Smooth muscle cell (in vitro differentiated cells): ENCODE results near the gene DAB2IP. TPM values are rescaled to one million over a fixed set of nuclear protein-coding genes. Genes with fewer than 3 reads are reported as not detected.

Source experiments
- DNase-seq: peaks from one replicate; lab custom pipeline; 2025; ENCODE audit not compliant: unreplicated experiment; lab: John Stamatoyannopoulos, UW
- H2AFZ ChIP-seq: fragments of 200-600 bp; sonication (generic); 2 replicates; pipeline ENCODE4 v1.6.0; 2016; ENCODE audit warnings: antibody characterized with exemption, low read depth, mild to moderate bottlenecking
- H3F3A ChIP-seq: fragments of 200-600 bp; sonication (generic); 2 replicates; pipeline ENCODE4 v1.6.0; 2017; ENCODE audit warnings: antibody characterized with exemption, low read depth
- H3K27ac ChIP-seq: fragments of 200-600 bp; sonication (generic); 2 replicates; pipeline ENCODE4 v1.5.1; 2016; ENCODE audit warnings: low read depth, mild to moderate bottlenecking
- H3K27me3 ChIP-seq: fragments of 200-600 bp; sonication (generic); 2 replicates; pipeline ENCODE4 v1.6.1; 2016; ENCODE audit warnings: low read depth, mild to moderate bottlenecking
- H3K36me3 ChIP-seq: fragments of 200-600 bp; sonication (generic); 2 replicates; pipeline ENCODE4 v1.5.1; 2016; ENCODE audit warnings: low read depth
- H3K4me1 ChIP-seq: fragments of 200-600 bp; sonication (generic); 2 replicates; pipeline ENCODE4 v1.5.1; 2016; ENCODE audit warnings: low read depth
- H3K4me2 ChIP-seq: fragments of 200-600 bp; sonication (generic); 2 replicates; pipeline ENCODE4 v1.6.0; 2016; ENCODE audit warnings: mild to moderate bottlenecking
- H3K4me3 ChIP-seq: fragments of 200-600 bp; sonication (generic); 2 replicates; pipeline ENCODE4 v1.5.1; 2016; ENCODE audit warnings: mild to moderate bottlenecking
- H3K79me2 ChIP-seq: fragments of 200-600 bp; sonication (generic); 2 replicates; pipeline ENCODE4 v1.6.0; 2016; ENCODE audit warnings: low read depth, mild to moderate bottlenecking
- H3K9ac ChIP-seq: fragments of 200-600 bp; sonication (generic); 2 replicates; pipeline ENCODE4 v1.6.0; 2016; ENCODE audit warnings: low read depth
- H3K9me3 ChIP-seq: fragments of 200-600 bp; sonication (generic); replicated peaks from 2 replicates; pipeline ENCODE4 v1.5.1; 2016; ENCODE audit warnings: low read depth
- H4K20me1 ChIP-seq: fragments of 200-600 bp; sonication (generic); 2 replicates; pipeline ENCODE4 v1.6.0; 2016; ENCODE audit warnings: low read depth
- WGBS: methylation state at CpG from one replicate; pipeline ENCODE4 v1.1.7; 2016; ENCODE audit warnings: low lambda C conversion rate; 5-methylcytosine and 5-hydroxymethylcytosine counted together
- polyA plus RNA-seq: library from polyadenylated mRNA; unstranded; fragments of >200 nt; fragmentation: Nextera tagmentation; extraction: Ambion mirVana; gene quantifications from 2 replicates; pipeline ENCODE4 v1.2.1, GENCODE V29; 2016
- total RNA-seq: library from RNA; depleted of rRNA; stranded (reverse); fragments of >200 nt; gene quantifications from 2 replicates; pipeline ENCODE4 v1.2.3, GENCODE V29; 2014
- TF ChIP-seq, protein P1 (sequence below): fragments of 200-600 bp; sonication (generic); IDR thresholded peaks from 2 replicates; pipeline ENCODE4 v1.5.1; 2017; ENCODE audit warnings: borderline replicate concordance, mild to moderate bottlenecking, antibody characterized with exemption; ENCODE audit not compliant: insufficient read depth, poor library complexity, severe bottlenecking

DAB2IP gene
- total and polyA plus RNA-seq, 2 experiments from 2014 or later = 10.4 to 15.5 TPM

DNA sequence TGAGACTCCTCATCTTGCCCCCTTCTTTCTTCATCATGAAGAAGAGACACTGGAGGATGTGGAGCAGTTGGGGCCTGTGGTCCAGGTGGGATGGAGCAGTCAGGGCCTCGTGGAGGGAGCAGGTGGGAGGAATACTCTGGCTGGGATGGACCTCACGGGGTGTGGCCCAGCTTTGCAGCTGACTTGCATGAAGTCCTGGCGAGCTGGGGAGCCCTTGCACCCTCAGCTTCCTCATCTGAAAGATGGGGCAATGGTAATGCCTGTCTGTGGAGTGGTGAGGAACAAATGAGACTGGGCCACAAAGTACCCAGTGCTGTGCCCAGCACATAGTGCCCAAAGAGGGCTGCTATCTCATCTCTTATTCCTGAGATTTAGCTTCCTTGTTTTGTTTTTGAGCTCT, 91.5 kb downstream of the DAB2IP start:
- H3K9me3 ChIP-seq = no peaks in the 10 kb centered on the region
- H3F3A ChIP-seq = peaks cover 4% of the 10 kb centered on the region
- peak overlapping the region; percentile 77 for H3K27ac ChIP-seq
- H3K9ac ChIP-seq = peak overlapping the region; percentile 51
- DNase-seq = no peak
- H3K36me3 ChIP-seq = no peaks in the 10 kb centered on the region
- no peak overlapping the region for H3K4me3 ChIP-seq
- peak overlapping the region; percentile 77 for H3K4me2 ChIP-seq
- WGBS = 93% methylated on average over 3 of the region's 3 CpGs
- peaks cover 36% of the 10 kb centered on the region for H3K79me2 ChIP-seq
- TF ChIP-seq, protein P1, sequence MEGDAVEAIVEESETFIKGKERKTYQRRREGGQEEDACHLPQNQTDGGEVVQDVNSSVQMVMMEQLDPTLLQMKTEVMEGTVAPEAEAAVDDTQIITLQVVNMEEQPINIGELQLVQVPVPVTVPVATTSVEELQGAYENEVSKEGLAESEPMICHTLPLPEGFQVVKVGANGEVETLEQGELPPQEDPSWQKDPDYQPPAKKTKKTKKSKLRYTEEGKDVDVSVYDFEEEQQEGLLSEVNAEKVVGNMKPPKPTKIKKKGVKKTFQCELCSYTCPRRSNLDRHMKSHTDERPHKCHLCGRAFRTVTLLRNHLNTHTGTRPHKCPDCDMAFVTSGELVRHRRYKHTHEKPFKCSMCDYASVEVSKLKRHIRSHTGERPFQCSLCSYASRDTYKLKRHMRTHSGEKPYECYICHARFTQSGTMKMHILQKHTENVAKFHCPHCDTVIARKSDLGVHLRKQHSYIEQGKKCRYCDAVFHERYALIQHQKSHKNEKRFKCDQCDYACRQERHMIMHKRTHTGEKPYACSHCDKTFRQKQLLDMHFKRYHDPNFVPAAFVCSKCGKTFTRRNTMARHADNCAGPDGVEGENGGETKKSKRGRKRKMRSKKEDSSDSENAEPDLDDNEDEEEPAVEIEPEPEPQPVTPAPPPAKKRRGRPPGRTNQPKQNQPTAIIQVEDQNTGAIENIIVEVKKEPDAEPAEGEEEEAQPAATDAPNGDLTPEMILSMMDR = no peak
- H4K20me1 ChIP-seq = peaks cover 97% of the 10 kb centered on the region
- no peak overlapping the region for H2AFZ ChIP-seq
- peaks cover 29% of the 10 kb centered on the region for H3K4me1 ChIP-seq
- no peaks in the 10 kb centered on the region for H3K27me3 ChIP-seq

GRCh38 chr9:121743441-121744001, 92.1 kb downstream of the DAB2IP start:
- H4K20me1 ChIP-seq = peaks cover 97% of the 10 kb centered on the region
- peaks cover 29% of the 10 kb centered on the region for H3K4me1 ChIP-seq
- H3K79me2 ChIP-seq = peaks cover 34% of the 10 kb centered on the region
- peaks cover 4% of the 10 kb centered on the region for H3F3A ChIP-seq
- H3K4me2 ChIP-seq = peak overlapping the region; percentile 77
- peak overlapping the region; percentile 51 for H3K9ac ChIP-seq
- H3K4me3 ChIP-seq = peak overlapping the region; percentile 38
- peak; percentile 31 for DNase-seq
- H3K9me3 ChIP-seq = no peaks in the 10 kb centered on the region
- WGBS = 21% methylated on average over 15 of the region's 15 CpGs
- TF ChIP-seq, protein P1 = no peak
- no peaks in the 10 kb centered on the region for H3K27me3 ChIP-seq
- peak overlapping the region; percentile 77 for H3K27ac ChIP-seq
- H3K36me3 ChIP-seq = no peaks in the 10 kb centered on the region
- no peak overlapping the region for H2AFZ ChIP-seq

DNA sequence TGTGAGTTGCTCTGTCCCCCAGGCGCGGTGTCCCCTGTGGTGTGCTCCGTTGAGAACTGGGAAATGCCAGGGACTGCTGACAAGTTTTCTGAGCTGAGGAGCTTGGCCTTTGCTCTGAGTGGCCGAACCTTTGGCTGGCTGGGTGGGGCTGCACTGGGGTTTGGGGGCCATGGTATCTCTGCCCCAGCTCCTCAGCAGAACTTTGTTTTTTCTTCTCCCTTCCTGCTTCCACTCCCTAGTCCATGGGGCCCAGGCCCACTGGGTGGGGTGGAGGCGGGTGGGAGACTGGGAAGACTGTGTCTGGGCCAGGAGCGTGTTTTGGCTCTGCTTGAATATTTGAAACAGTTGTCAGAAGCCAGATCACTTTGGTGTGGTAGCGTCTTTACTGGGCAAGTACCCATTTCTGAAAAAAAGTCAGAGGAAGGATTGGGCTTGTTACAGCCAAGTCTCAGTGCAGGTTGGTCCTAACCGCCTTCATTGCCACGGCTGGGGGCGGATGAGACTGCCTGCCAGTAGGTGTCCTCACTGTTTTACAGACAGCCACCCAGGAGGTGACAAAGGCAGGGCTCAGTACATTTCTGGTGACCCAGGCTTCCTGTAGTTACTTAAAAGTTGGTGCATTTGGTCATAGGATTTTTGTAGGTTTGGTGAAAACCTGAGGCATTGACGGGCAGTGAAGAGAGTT, 92.7 kb downstream of the DAB2IP start:
- DNase-seq = peak; percentile 31
- Histone ChIP-seq H3K4me2 (peak overlapping the region; percentile 77), H2AFZ (no peak overlapping the region), H3K4me3 (peak overlapping the region; percentile 38), H3K79me2 (peaks cover 32% of the 10 kb centered on the region), H3K27me3 (no peaks in the 10 kb centered on the region), H3K4me1 (peaks cover 29% of the 10 kb centered on the region), H3K27ac (peak overlapping the region; percentile 77), H3K9me3 (no peaks in the 10 kb centered on the region), H3K36me3 (no peaks in the 10 kb centered on the region), H3K9ac (peak overlapping the region; percentile 51), H4K20me1 (peaks cover 97% of the 10 kb centered on the region), H3F3A (peaks cover 4% of the 10 kb centered on the region)
- 41% methylated on average over 11 of the region's 11 CpGs for WGBS
- TF ChIP-seq, protein P1 = peak; percentile 11
